Kidney capillary endothelial cell (primary cell): Measurements from ENCODE around the gene TNIK.
"Not testable (repeated sequence)": the region's sequence is repeated elsewhere in the genome, so short reads cannot be mapped to it uniquely, and the experiment has no call there.

Experiments
- DNase-seq: peaks from one replicate; pipeline ENCODE4 v3.0.0-alpha.2; 2018; ENCODE audit warnings: low spot score

Gene TNIK

DNA sequence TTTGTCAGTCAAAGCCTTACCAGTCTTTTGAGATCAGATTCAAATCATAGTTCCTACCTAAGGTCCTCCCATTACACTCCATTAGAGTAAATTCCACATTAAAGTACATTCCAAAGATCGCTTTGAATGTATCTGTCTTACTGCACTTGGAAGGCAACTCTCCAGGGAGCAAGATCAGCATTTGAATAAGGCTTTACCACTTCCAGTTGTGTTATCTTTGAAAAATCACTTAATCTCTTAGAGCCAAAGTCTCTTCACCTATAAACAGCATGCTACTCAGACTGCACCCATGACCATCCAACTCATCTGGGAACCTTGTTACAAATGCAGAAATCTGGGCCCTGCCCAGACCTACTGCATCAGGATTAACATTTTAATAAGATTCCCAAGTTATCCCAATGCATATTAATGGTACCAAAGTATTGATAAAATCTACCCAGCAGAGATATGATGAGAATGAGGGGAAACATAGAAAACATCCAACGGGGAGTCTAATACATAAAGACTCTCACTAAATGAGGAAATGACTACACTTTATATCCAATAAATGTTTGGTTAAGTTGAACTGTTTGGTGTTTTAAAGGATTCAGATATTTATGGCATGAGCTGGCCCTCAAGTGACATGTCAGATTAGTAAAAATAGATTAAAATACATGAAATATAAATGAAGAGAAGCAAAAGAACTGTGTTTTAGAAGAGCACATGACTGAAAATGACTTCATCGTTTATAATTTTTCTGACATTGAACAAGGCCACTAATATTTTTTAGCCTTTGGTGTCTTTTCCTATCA, 75.9 kb downstream of the TNIK start:
- DNase-seq: no peak

DNA sequence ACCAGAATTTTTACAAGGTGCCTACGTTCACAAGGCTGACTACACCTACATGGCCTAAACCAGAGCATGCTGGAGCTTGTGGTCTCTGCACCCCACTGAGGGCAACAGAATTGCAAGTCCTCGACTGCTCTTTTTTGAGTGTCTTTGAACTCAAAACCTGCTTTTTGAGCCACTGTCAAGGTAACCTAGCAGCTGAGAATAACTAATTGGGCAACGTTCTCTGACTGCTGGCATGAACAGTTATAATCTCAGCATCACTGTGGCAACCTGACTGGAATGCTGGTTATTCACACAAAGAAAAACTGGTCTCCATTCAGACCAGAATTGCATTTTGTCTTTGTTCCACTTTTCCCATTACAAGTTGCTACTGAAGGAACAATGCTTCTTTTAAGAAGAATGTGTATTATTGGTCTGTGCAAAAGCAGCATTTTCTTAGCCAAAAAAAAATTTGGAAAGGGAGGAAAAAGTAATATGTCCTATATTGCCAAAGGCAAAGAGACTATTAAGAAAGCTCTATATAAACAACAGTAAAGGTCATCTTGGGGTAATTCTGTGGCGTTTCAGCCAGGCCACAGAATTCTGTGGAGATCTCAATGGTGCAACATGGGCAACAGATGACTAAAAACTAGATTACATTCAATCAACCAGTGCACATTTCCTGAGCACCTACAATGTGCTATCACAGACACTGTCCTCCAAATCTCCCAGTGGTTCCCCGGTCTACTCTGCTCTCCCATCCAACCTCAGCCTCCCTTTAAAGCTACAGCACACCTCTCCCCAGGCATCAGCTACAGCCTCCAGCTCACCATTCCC, 76.8 kb downstream of the TNIK start:
- DNase-seq: no peak

DNA sequence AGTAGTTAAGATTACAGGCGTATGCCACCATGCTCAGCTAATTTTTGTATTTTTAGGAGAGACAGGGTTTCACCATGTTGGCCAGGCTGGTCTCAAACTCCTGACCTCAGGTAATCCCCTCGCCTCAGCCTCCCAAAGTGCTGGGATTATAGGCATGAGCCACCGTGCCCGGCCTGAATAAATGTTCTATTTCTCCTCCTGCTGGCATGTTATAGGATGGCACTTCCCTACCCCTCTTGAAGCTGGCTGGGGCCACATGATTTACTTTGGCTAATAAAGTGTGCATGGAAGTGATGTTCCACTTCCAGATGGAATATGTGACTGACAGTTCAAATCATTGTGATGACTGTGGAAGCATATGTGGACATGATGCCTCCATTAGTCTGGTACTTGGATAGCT, 77.9 kb downstream of the TNIK start:
- not testable (repeated sequence) for DNase-seq

DNA sequence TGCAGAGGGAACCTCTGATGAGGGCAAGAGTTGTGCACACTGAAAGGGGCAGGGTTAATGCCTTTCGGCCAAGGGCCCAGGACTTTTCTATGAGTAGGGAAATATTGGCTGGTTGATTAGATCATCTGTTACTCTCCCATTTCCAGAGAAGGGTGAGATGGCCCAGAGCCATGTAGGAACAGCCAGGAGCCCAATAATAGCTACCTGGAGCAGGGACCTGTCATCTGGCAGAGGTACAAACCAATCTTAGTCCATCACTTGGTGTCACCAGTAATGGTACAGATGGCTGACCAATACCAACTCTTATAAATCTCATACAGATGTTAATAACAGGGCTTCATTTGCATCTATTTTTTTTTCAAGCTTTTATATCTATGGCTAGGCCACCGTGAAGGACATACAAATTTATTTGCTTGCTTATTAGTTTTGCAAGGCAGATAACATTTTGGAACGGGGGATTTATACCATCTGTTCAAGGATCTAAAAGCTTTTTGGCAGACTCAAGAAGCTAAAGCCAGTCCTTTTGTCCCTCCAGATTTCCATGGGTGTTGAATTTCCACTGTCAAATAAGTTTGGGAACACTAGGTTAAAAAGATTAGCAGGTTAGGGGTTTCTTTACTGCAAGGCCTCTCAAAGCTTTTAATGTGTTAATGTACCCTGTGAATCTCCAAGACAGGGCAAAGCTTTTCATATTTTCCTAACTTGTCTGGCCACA, 79.3 kb downstream of the TNIK start:
- DNase-seq: no peak

DNA sequence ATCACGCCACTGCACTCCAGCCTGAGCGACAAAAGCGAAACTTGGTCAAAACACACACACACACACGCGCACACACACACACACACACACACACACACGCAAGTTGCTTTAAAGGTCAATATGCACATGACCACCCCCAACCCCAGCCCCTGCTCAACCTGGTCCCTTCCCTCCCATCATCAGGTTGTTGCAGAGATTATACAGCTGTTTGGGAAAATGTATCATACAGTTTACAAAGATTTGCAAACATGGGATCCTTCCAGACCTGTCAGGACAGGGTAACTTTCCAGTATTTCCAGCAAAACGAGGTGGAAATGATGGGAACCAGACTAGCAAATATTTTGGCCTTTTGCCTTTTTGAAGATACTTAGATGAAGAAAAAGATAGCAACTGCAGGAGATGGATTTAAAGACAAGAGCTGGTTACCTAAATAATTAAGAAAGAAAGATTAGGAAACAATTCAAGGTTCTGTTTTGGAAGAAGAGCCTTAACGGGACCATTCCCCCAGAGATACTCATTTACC, 80.2 kb downstream of the TNIK start:
- DNase-seq: no peak

DNA sequence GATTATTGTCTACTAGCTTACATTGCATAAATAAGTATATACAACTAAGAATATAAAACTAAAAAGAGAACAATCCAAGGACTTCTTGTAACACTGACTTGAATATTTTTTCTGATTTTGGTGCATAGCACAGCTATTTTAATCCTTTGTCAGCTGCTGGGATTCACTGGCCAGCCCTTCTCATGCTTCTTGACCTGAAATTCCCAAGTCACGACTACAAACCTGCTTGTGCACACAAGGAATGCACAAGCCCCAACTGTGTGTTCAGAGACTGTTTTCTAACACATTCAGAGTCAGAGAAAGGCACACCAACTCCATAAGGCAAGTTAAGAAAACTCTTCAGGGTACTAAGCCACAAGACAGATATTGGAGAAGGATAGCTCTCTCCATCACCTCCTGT, 80.9 kb downstream of the TNIK start:
- no peak for DNase-seq

DNA sequence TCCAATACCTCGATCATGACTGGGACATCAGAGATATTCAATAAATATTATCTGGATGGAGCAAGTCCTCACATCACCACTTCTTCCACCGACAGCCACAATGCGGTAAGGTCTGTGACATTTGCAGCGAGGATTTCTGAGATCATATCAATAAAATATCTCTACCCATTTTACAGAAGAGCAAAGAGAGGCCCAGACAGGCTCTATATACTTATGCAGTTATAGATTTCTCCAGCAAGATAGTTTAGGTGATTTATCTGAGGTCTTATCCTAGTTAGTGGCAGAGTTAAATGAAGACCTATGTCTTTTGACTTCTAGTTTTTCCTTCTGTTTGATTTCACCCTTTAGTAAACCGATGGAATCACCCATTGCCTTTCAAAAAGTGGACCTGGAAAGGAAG, 81.6 kb downstream of the TNIK start:
- DNase-seq: no peak

DNA sequence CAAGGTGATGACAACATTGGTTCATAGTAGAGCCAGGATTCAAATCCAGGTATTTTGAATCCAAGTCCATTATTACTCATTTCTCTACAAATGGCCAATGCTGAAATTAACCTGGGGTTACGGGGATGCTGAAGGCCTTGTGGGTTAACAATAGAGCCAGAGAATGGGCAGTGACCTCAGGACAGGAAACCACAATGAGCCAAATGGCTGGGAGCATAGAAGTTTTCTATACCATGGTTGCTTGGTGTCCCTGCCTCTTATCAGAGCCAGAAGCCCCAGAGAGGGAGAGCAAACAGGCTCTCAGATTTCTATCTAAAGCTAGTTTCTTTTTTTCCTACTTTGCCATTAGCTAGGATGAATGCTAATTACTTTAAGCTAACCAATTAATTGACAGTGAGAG, 82.3 kb downstream of the TNIK start:
- no peak for DNase-seq

DNA sequence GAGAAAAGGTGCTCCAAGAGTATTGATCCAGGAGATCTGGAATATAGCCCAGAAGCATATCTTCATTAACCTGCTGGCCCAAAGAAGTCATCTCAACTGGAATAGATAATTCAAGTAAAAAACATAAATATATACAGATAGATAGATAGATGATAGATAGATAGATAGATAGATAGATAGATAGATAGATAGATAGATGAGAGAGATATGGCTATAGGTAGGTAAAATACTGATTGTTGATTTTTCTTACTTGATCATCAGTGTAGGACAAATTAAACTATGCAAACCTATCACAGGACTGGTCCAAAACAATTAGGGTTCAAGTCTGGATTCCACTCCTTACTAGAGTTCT, 83.6 kb downstream of the TNIK start:
- no peak for DNase-seq

DNA sequence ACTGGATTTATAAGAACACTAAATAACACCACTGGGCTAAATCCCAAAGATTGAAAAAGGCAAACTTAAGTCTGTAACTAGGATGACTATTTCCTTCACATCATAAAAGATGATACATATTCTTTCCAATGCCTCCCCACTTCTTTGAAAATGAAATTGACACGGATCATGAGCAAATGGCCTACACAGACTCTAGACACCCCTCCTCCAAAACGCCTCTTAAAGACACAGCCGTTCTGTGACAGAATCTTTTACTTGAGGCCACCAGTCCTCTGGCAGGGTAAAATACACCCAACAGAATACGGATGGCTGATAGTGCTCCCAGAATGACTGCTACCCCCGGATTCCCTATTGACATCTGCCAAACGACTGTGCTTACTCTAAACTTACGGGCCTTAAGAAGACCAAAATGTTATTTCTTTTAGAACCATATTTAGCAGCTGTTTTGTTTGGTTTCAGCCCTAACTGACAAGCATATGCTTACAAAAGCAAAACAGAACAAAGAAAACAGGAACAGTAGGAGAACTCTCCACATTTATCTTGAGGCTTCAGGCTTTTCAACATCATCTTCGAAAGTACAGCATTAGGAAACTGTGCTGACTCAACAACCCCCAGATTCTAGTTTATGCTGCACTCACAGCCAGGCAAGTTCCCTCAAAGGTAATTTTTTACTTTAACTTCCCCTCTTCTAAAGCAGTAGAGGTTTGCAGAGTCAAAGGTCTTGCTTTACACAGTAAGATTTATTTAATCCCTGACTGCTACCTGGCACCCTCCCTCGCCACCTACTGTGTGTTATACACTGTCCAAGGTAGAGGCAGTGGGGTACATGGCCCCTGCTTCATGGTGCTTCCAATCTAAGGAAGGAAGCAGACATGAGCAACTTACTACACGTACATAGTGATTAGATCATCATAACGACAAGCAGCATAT, 84.3 kb downstream of the TNIK start:
- no peak for DNase-seq

DNA sequence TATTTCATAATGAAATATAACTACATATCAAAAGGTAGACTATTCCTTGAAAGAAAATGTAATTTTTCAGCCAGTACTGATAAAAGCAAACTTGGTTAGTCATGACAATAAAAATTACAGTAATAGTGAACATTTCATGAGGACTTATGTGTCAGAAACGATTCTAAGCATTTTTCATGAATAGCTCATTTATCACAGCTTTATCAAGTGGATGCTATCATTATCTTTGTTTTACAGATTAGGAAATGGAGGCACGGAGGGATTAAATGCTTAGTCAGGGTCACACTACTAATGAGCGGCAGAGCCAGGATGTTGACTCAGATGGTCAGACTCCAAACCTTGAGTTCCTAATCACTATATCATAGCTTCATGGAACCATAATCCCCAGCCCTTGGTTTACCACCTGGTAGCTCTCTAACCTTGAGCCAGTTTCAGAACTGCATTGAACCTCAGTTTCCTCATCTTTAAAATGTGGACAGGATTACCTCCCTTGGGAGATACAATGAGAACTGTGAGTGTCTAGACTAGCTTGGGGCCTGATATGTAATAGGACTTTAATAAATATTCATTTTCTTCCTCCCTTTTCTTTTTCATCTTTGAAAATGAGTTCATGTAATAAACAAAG, 85.4 kb downstream of the TNIK start:
- peak; percentile 80 for DNase-seq

DNA sequence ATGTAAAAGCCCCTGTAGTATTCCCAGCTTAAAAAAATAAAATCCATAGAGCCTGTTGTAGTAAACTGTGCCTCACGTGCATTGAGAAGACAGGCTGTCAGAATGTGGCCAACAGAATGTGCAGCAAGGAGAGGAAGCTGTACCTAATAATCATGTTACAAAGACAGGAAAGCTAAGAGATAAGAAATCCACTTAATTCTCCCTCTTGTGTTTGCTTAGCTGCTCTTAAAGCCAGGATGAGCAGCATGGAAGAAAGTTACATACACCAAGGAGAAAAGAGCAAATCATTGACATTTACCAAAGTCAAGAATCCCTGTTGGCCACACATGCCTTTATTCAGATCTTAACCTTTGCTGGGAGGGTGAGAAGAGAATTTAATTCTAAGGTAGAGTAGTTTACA, 85.9 kb downstream of the TNIK start:
- DNase-seq: no peak

DNA sequence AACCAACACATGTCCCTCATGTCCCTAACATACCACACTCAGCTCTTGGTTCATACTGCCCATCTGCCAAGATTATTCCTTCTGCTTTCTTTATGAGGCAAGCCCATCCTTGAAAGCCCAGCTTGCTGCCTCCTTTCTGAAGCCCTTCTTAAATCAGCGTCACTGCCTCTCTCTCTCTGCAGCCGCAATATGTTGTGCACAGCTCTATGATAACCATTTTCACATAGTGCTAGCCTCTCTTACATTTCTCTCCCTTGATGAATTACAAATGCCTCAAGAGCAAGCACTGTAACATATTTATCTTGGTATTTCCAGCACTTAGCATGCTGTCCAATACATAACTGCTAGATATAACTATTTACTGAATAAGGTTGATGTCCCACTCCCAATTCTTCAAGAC, 86.5 kb downstream of the TNIK start:
- no peak for DNase-seq

DNA sequence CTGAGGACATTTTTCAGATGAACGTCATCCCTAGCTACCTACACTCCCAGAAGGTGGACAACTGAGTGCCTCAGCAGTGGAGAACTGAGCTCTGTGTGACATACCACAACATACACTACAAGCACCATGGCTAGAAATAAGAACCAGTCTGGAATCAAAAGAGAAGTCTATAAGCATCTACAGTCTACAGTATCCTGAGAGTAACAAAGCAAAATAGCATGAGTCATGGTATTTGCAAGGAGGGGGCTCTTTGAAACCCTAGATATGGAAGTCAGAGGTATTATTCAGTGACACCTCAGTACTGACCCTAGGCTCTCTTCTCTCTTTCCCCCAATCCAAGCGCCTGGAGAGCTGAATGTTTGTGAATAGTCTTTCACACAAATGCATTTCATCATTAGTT, 87.5 kb downstream of the TNIK start:
- DNase-seq: no peak

DNA sequence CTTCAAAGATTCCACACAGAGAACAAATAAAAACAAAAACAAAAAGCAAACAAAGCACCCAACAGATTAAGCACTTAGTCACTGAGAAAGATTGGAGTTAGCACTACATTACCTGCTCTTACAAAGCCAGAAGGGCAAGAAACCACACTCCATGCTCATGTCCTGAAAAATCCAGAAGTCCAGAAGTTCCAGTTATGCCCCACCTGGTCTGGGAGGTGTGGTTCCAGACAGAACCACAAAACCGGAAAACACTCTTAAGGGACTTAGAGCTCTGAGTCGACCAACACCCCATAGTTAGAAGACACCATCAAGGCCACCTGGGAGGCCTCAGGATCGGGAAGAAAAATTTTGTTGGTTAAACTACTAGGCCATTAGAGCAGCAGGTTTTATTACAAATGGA, 88.9 kb downstream of the TNIK start:
- DNase-seq: no peak

DNA sequence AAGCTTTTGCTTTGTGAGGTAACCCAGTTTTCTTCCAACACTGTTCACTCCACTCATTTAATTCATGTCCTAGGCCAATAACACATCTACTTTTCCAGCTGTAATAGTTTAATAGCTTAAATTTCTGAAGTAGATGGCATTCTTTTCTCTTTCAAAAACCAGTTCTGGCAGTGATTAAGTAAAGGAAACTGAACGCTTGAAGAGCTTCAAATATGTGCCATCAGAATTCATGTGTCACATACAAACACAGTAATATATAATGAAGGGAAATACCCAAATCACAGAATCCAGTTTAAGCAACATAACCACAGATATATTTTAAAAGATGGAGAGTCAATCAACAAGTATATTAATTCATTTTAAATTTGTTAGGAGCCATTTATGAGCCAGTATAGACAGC, 91.0 kb downstream of the TNIK start:
- no peak for DNase-seq

DNA sequence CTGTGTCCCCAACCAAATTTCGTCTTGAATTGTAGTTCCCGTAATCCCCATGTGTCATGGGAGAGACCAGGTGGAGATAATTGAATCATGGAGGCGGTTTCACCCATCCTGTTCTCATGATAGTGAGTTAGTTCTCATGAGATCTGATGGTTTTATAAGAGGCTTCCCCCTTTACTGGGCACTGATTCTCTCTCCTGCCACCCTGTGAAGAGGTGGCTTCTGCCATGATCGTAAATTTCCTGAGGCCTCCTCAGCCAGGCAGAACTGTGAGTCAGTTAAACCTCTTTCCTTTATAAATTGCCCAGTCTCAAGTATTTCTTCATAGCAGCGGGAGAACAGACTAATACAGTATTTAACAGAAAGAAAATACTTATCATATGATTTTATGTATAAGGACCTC, 93.5 kb downstream of the TNIK start:
- not testable (repeated sequence) for DNase-seq

DNA sequence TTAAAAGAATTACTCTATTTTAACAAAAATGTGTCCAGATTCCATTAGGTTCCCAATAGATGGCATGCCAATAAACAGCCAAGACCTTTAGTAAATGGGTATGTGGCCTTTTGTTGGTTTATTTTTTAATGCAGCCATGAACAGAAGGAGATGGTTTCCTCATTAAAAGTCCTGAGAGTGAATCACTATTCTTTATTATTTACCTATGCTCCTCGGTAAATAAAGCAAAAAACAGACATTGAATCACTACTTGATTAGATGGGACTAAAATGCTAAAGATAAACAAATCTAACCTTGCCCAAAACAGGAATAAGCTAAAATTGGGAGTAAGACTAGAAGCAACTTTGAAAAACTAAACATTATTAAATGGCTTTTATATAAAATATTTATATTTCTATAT, 94.2 kb downstream of the TNIK start:
- no peak for DNase-seq

DNA sequence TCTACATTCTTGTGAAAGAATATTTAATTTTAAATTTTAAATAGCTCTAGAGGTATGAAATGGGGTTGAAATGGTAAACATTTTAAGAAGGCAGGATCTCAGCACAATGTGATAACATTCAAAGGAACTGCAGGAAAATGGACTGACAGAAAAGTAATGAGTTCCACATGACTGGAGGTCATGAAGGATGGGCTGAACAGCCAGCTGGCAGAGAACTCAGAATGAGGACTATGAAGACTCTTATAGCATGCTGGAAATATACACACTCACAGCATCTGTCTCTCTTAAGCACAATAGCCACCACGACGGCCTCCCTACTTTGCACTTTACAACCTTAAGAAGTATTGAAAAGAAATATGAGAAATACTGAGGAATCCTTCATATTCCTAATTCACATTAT, 94.7 kb downstream of the TNIK start:
- DNase-seq: no peak

DNA sequence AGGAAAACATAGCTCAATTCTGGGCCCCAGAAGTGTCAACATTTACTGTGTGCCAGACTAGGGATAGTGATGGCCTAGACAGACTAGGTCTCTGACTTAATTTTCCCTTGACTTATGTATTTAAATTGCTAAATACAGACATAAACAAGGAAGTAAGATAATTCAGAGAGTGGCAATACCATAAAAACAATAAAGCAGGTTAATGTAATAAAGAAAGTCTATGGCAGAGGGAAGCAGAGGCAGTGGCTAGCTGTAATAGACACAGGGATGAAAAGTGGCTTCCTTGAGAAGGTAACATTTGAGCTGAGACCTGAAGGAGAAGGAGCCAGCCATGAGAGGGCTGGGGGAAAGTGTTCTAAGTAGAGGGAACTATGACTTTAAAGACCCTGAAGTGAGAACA, 95.7 kb downstream of the TNIK start:
- DNase-seq: no peak

DNA sequence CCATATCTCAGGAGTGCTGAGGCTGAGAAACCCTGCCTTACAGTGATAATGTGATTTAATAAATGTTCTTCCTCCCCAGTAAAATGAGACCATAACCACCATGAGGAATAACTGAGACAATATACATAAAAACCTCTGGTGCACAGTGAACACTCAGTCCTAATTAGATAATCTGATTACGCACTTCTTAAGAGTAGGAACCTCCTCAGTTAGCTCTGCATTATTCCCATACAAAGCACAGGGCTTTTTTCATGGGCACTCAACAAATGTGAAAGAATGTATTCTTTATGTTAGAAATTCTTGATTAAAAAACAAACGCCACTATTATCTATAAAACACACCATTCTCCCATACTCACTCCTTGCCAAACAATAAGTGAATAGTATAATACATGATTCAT, 97.0 kb downstream of the TNIK start:
- DNase-seq: no peak
